Mesendoderm (in vitro differentiated cells): ENCODE results near the gene CENPX.

Source experiments
- DNase-seq: peaks from one replicate; pipeline ENCODE4 v3.0.0; 2013
- H2AK5ac ChIP-seq: 2 replicates; pipeline ENCODE4 v1.6.1; 2013; ENCODE audit warnings: low read length, inconsistent platforms
- H2BK120ac ChIP-seq: 2 replicates; pipeline ENCODE4 v1.6.1; 2013; ENCODE audit warnings: low read depth, mild to moderate bottlenecking, low read length, moderate library complexity, mixed read lengths
- H2BK15ac ChIP-seq: replicated peaks from 2 replicates; pipeline ENCODE4 v1.6.1; 2013; ENCODE audit warnings: low read depth, mild to moderate bottlenecking, moderate library complexity
- H2BK5ac ChIP-seq: 2 replicates; pipeline ENCODE4 v1.6.1; 2013; ENCODE audit warnings: low read length, inconsistent platforms
- H3K18ac ChIP-seq: 2 replicates; pipeline ENCODE4 v1.6.1; 2013; ENCODE audit warnings: mild to moderate bottlenecking, low read length, mixed read lengths
- H3K23ac ChIP-seq: one replicate; pipeline ENCODE4 v1.6.1; 2013; ENCODE audit warnings: low read length
- H3K27ac ChIP-seq: 2 replicates; pipeline ENCODE4 v1.5.1; 2013; ENCODE audit warnings: low read depth, mild to moderate bottlenecking, inconsistent platforms, low read length, moderate library complexity
- H3K27me3 ChIP-seq: 2 replicates; pipeline ENCODE4 v1.6.1; 2013; ENCODE audit warnings: low read length, control low read depth, mild to moderate bottlenecking, inconsistent platforms; ENCODE audit not compliant: insufficient read depth, poor library complexity
- H3K36me3 ChIP-seq: 2 replicates; pipeline ENCODE4 v1.6.1; 2013; ENCODE audit warnings: low read length, inconsistent platforms; ENCODE audit not compliant: control insufficient read depth, insufficient read depth
- H3K4ac ChIP-seq: one replicate; pipeline ENCODE4 v1.6.1; 2013; ENCODE audit warnings: low read depth, mild to moderate bottlenecking, low read length, moderate library complexity
- H3K4me1 ChIP-seq: 2 replicates; pipeline ENCODE4 v1.6.1; 2013; ENCODE audit warnings: low read depth, low read length, inconsistent platforms; ENCODE audit not compliant: control insufficient read depth
- H3K4me2 ChIP-seq: 2 replicates; pipeline ENCODE4 v1.6.1; 2013; ENCODE audit warnings: low read length
- H3K4me3 ChIP-seq: 2 replicates; pipeline ENCODE4 v1.5.1; 2013; ENCODE audit warnings: mild to moderate bottlenecking, low read length
- H3K56ac ChIP-seq: one replicate; pipeline ENCODE4 v1.6.1; 2013; ENCODE audit warnings: low read length
- H3K79me1 ChIP-seq: 2 replicates; pipeline ENCODE4 v1.6.1; 2013; ENCODE audit warnings: low read length, inconsistent platforms
- H3K79me2 ChIP-seq: 2 replicates; pipeline ENCODE4 v1.6.1; 2013; ENCODE audit warnings: mild to moderate bottlenecking, low read length; ENCODE audit not compliant: control insufficient read depth, insufficient read depth
- H3K9ac ChIP-seq: 2 replicates; pipeline ENCODE4 v1.6.1; 2013; ENCODE audit warnings: low read length, inconsistent platforms
- H4K5ac ChIP-seq: one replicate; pipeline ENCODE4 v1.6.1; 2013; ENCODE audit warnings: low read length
- H4K8ac ChIP-seq: one replicate; pipeline ENCODE4 v1.6.1; 2013; ENCODE audit warnings: low read depth, mild to moderate bottlenecking, control low read depth, low read length, moderate library complexity
- WGBS: extraction: QIAGEN DNeasy Blood & Tissue Kit; methylation state at CpG from one replicate; pipeline ENCODE4 v1.1.7; 2013; ENCODE audit warnings: low lambda C conversion rate, missing lambda C conversion rate; ENCODE audit not compliant: insufficient coverage; ENCODE audit errors: extremely low coverage; 5-methylcytosine and 5-hydroxymethylcytosine counted together

CENPX gene

DNA sequence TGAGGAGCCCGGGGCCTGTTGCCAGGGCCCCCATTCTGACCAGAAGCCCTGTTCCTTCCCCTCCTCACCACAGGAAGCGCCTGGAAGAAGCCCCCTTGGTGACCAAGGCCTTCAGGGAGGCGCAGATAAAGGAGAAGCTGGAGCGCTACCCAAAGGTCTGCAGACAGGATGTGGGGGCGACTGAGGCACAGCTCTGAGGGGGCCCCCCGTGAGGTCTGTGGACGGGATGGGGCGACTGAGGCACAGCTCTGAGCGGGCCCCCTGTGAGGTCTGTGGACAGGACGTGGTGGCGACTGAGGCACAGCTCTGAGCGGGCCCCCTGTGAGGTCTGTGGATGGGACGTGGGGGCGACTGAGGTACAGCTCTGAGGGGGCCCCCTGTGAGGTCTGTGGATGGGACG lies 13.3 kb downstream of the CENPX start:
- no peak overlapping the region for H4K8ac ChIP-seq
- H3K4me3 ChIP-seq = no peak overlapping the region
- no peaks in the 10 kb centered on the region for H3K27me3 ChIP-seq
- no peak overlapping the region for H2AK5ac ChIP-seq
- H3K9ac ChIP-seq = no peak overlapping the region
- H3K36me3 ChIP-seq = no peaks in the 10 kb centered on the region
- no peak overlapping the region for H3K18ac ChIP-seq
- no peak overlapping the region for H4K5ac ChIP-seq
- no peaks in the 10 kb centered on the region for H3K4me1 ChIP-seq
- H3K27ac ChIP-seq = no peak overlapping the region
- no CpG with 5 or more reads among the region's 15 CpGs for WGBS
- no peak overlapping the region for H3K23ac ChIP-seq
- no peaks in the 10 kb centered on the region for H3K79me2 ChIP-seq
- H3K56ac ChIP-seq = no peak overlapping the region
- H2BK5ac ChIP-seq = no peak overlapping the region
- H3K4me2 ChIP-seq = no peak overlapping the region
- no peak overlapping the region for H2BK15ac ChIP-seq
- H2BK120ac ChIP-seq = no peak overlapping the region
- DNase-seq = no peak
- no peak overlapping the region for H3K4ac ChIP-seq
- H3K79me1 ChIP-seq = peaks cover 2% of the 10 kb centered on the region

DNA sequence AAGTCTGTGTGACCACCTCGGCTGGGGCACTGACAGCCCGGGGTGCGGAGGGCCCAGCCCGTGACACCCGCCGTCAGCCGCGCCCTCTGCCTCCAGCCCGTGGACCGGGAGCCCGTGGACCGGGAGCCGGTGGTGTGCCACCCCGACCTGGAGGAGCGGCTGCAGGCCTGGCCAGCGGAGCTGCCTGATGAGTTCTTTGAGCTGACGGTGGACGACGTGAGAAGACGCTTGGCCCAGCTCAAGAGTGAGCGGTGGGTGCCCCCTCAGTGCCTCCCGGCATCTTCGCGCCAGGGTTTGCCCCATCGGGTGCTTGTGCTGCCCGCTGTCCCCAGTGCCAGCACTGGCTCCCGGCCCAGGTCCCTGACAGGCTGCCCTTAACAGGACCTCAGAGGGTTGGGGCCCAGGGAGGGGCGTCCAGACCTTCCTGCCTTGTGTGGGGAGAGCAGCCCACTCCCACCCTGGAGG lies 13.7 kb downstream of the CENPX start:
- H3K27me3 ChIP-seq = no peaks in the 10 kb centered on the region
- no peak overlapping the region for H3K27ac ChIP-seq
- H2AK5ac ChIP-seq = no peak overlapping the region
- H3K4me2 ChIP-seq = no peak overlapping the region
- WGBS = no CpG with 5 or more reads among the region's 28 CpGs
- no peak overlapping the region for H4K5ac ChIP-seq
- no peak overlapping the region for H3K23ac ChIP-seq
- no peak overlapping the region for H3K56ac ChIP-seq
- H3K4me1 ChIP-seq = no peaks in the 10 kb centered on the region
- H2BK15ac ChIP-seq = no peak overlapping the region
- no peaks in the 10 kb centered on the region for H3K36me3 ChIP-seq
- H2BK5ac ChIP-seq = no peak overlapping the region
- no peak overlapping the region for H2BK120ac ChIP-seq
- DNase-seq = no peak
- H3K9ac ChIP-seq = no peak overlapping the region
- no peaks in the 10 kb centered on the region for H3K79me2 ChIP-seq
- no peak overlapping the region for H3K18ac ChIP-seq
- no peak overlapping the region for H3K4ac ChIP-seq
- H4K8ac ChIP-seq = no peak overlapping the region
- H3K79me1 ChIP-seq = peaks cover 2% of the 10 kb centered on the region
- H3K4me3 ChIP-seq = no peak overlapping the region

DNA sequence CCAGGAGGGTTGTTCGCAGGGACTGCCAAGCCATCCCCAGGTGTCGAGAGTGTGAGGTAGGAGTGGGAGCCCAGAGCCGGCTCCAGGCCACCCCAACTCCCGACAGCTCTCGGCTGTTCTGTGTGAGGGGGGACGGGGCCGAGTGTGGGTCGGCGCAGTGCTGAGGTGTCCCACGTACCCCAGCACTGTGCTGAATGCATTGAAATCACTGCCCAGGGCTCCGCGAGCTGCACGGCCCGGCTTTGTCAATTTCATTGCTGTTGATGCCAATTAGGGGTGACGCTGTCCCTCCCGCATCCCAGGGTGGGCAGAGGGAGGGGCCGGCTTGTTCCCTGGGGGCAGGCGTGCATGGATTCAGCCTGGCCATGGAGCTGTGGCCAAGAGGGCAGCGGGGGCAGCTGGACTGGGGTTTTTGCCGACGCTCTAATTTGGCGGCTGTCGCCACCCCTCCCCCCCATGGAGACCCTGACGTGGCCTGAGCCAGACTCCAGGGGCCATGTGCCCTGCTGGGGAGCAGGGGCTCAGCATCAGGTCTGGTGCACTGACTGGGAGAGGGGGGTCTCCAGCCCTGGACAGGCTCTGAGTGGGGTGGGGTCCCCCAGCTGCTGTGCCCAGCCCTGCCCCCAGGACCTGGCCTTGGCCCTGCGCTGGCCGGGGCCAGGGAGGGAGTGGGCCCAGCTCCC lies 14.3 kb downstream of the CENPX start:
- no peak overlapping the region for H3K9ac ChIP-seq
- H3K4ac ChIP-seq = no peak overlapping the region
- H3K18ac ChIP-seq = no peak overlapping the region
- no peak for DNase-seq
- no peaks in the 10 kb centered on the region for H3K27me3 ChIP-seq
- peaks cover 2% of the 10 kb centered on the region for H3K79me1 ChIP-seq
- no peak overlapping the region for H3K4me3 ChIP-seq
- no CpG with 5 or more reads among the region's 26 CpGs for WGBS
- H4K8ac ChIP-seq = no peak overlapping the region
- no peaks in the 10 kb centered on the region for H3K36me3 ChIP-seq
- H2BK5ac ChIP-seq = no peak overlapping the region
- no peak overlapping the region for H3K23ac ChIP-seq
- H4K5ac ChIP-seq = no peak overlapping the region
- H2BK120ac ChIP-seq = no peak overlapping the region
- no peaks in the 10 kb centered on the region for H3K4me1 ChIP-seq
- no peak overlapping the region for H2AK5ac ChIP-seq
- no peak overlapping the region for H3K27ac ChIP-seq
- H2BK15ac ChIP-seq = no peak overlapping the region
- no peaks in the 10 kb centered on the region for H3K79me2 ChIP-seq
- no peak overlapping the region for H3K4me2 ChIP-seq
- no peak overlapping the region for H3K56ac ChIP-seq

DNA sequence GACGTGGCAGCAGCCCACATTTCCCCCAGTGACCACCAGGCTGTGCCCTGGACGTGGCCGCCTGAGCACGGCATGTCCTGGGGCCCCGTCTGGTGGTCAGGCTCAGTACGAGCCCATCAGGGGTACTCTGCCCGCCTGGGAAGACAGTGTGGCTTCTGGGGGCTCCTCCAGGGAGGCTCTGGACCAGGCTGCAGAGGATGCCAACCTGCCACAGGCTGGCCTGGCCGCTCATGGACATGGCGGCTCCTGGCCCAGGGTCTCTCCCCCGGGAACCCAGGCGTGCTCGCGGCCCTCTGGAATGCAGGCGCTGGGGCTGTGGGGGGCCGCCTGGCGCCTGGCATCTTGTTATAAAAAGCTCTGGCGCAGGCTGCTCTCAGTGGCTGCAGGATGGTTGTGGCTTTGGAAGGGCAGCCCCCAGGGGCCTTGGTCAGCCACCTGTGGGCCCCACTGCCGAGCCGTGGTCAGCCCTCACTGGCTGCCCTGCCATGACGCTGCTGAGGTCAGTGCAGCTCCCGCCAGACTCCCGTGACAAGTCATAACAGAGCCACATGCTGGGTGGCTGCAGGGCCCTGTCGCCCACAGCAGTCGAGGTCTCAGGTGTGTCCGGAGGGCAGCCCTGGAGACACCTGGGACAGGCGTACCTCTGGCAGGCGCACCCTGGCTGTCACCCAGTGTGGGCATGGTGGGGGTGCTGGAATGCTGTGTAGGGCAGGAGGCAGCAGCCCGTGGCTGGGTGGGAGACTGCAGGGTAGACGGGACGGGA lies 15.0 kb downstream of the CENPX start:
- Histone ChIP-seq H3K27ac (no peak overlapping the region), H3K79me2 (no peaks in the 10 kb centered on the region), H3K9ac (no peak overlapping the region), H3K18ac (no peak overlapping the region), H3K4me3 (no peak overlapping the region), H3K36me3 (no peaks in the 10 kb centered on the region), H3K4ac (no peak overlapping the region), H3K27me3 (no peaks in the 10 kb centered on the region), H3K56ac (no peak overlapping the region), H2BK15ac (no peak overlapping the region), H2BK120ac (no peak overlapping the region), H3K23ac (no peak overlapping the region), H4K8ac (no peak overlapping the region), H2BK5ac (no peak overlapping the region), H3K79me1 (peaks cover 2% of the 10 kb centered on the region), H2AK5ac (no peak overlapping the region), H3K4me1 (no peaks in the 10 kb centered on the region), H4K5ac (no peak overlapping the region), H3K4me2 (no peak overlapping the region)
- no peak for DNase-seq
- no CpG with 5 or more reads among the region's 30 CpGs for WGBS

DNA sequence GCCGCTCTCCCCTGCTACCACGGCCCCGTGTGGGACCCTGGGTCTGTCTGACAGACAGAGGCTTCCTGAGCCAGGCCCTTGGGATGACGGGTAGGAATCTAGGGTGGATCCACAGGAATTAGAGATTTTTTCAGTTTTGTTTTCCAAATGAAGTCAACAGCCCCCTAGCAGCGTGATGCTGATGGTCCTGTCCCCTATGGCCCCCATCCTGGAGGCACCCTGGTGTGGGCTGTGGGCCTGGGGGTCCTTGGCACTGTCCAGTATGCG lies 15.5 kb downstream of the CENPX start:
- no peak overlapping the region for H3K56ac ChIP-seq
- H3K79me2 ChIP-seq = no peaks in the 10 kb centered on the region
- no peak overlapping the region for H3K18ac ChIP-seq
- H3K4ac ChIP-seq = no peak overlapping the region
- no peak overlapping the region for H3K23ac ChIP-seq
- H4K8ac ChIP-seq = no peak overlapping the region
- H3K4me1 ChIP-seq = no peaks in the 10 kb centered on the region
- H2BK5ac ChIP-seq = no peak overlapping the region
- no peak overlapping the region for H3K4me2 ChIP-seq
- no peaks in the 10 kb centered on the region for H3K36me3 ChIP-seq
- no peak overlapping the region for H2BK120ac ChIP-seq
- no peak for DNase-seq
- no peak overlapping the region for H2AK5ac ChIP-seq
- no peak overlapping the region for H3K9ac ChIP-seq
- H3K4me3 ChIP-seq = no peak overlapping the region
- H3K27me3 ChIP-seq = no peaks in the 10 kb centered on the region
- no peak overlapping the region for H2BK15ac ChIP-seq
- peaks cover 2% of the 10 kb centered on the region for H3K79me1 ChIP-seq
- WGBS = no CpG with 5 or more reads among the region's 6 CpGs
- H3K27ac ChIP-seq = no peak overlapping the region
- no peak overlapping the region for H4K5ac ChIP-seq
